Ecto neural progenitor cell (in vitro differentiated cells): ENCODE results near the gene OR56B4.

Source experiments
- DNase-seq: peaks from one replicate; pipeline ENCODE4 v3.0.0-alpha.2; 2018; ENCODE audit warnings: low spot score

Gene OR56B4

DNA sequence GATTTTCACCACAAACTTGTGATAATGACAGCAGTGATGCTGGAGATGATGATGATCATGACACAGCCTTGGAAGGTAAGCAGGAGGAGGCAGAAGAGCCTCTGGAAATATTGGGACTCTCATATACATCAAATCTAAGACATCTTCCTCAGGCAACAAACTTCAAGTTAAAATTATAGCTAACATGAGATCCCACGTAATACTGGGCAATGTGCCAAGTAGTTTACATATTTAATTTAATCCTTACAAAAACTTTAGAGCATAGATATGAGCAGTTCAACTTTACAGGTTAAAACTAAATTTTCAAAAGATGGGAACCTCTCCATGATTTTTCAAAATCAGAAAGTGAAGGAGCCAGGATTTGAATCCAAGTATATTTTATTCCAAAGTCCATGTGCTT is 43.6 kb downstream of the OR56B4 start:
- no peak for DNase-seq

DNA sequence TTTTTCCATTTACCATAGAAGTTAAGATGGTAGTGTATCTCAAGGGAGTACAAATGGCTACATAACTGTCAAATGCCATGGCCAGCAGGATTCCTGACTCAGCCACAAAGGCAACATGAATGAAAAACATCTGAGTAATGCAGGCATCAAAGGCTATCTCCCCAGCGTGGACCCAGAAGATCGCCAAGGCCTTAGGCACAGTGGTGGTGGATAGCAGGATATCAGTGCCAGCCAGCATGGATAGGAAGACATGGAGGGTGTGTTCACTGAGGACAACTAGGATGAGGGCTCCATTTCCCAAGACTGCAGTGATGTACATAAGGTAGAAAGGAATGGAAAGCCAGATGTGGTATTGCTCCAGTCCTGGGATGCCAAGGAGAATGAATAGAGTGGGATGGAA is 44.6 kb downstream of the OR56B4 start:
- no peak for DNase-seq

- DNase-seq, result no peak
Measured at GRCh38 chr11:6156628-6157359, 49.3 kb downstream of the OR56B4 start.
